IPS-15b (cell line): ENCODE results near the gene ARHGEF26.

Experiments used
- H3K27me3 ChIP-seq: one replicate; pipeline ENCODE4 v1.6.1; 2013; ENCODE audit warnings: low read length; ENCODE audit not compliant: control insufficient read depth, insufficient read depth
- H3K36me3 ChIP-seq: one replicate; pipeline ENCODE4 v1.6.1; 2013; ENCODE audit warnings: low read length; ENCODE audit not compliant: control insufficient read depth, insufficient read depth
- H3K4me1 ChIP-seq: one replicate; pipeline ENCODE4 v1.6.1; 2013; ENCODE audit warnings: mild to moderate bottlenecking, low read length; ENCODE audit not compliant: control insufficient read depth, insufficient read depth
- H3K4me3 ChIP-seq: one replicate; pipeline ENCODE4 v1.5.1; 2013; ENCODE audit warnings: low read depth, low read length
- H3K9ac ChIP-seq: one replicate; pipeline ENCODE4 v1.6.1; 2013; ENCODE audit warnings: low read depth, mild to moderate bottlenecking, low read length
- H3K9me3 ChIP-seq: one replicate; pipeline ENCODE4 v1.6.1; 2013; ENCODE audit warnings: mild to moderate bottlenecking, low read length; ENCODE audit not compliant: control insufficient read depth, insufficient read depth

Gene ARHGEF26

DNA sequence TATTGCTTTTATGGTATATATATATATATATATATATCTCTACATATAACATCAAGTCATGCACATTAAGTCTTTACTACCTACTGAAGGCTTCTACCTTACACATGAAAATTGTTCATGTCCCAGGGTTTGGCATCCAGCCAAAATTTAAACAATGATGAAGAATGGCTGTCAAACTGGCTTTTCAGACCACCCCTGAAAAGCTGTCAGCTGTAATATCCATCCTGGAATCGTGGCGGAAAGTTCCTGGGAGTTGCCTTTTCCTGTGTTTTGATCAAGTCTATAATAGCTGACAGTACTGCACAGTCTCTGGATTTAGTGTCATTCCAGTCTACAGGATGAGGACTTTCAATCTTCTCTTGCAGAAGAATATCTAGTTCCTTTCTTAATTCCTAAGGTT lies 154.8 kb downstream of the ARHGEF26 start:
- no peak overlapping the region for H3K4me3 ChIP-seq
- no peaks in the 10 kb centered on the region for H3K27me3 ChIP-seq
- H3K36me3 ChIP-seq: peaks cover 6% of the 10 kb centered on the region
- no peaks in the 10 kb centered on the region for H3K9me3 ChIP-seq
- no peak overlapping the region for H3K9ac ChIP-seq
- H3K4me1 ChIP-seq: no peaks in the 10 kb centered on the region

DNA sequence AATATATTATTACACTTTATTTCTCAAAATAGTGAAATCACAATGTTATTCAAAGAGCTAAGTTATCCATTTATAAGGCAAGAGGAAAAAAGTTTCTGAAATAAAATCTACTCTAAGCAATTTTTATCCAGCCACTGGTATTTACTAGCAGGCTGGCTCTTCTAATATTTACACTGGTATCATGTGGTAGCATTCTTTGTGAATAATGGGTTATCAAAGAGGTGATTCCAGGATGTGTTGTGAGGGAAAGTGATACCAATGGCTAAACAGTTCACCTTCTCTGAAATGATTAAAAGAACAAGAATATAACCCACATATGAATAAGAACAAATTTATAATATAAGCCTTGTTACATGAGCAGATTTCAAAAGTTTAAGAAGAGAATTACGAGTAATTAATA lies 159.0 kb downstream of the ARHGEF26 start:
- no peaks in the 10 kb centered on the region for H3K4me1 ChIP-seq
- no peaks in the 10 kb centered on the region for H3K27me3 ChIP-seq
- H3K9ac ChIP-seq: no peak overlapping the region
- H3K36me3 ChIP-seq: peaks cover 14% of the 10 kb centered on the region
- no peak overlapping the region for H3K4me3 ChIP-seq
- no peaks in the 10 kb centered on the region for H3K9me3 ChIP-seq

DNA sequence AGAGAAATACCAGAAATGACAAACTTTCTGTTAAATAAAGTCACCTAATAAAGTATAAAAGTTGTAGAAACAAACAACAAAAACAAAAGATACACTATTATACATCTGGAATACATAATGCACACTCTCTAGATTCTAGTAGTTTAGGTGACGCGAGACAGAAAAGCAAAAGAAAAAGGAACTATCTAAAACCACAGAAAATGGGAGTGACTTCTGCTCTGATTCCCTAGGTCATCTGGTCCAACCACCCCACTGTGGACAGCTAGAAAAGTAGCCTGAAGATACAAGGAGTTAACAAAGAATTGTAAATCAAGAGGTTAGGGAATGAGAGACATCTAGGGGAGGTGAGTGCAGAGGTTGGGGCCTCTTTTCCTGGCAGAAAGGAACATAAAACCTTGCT lies 164.0 kb downstream of the ARHGEF26 start:
- no peak overlapping the region for H3K4me3 ChIP-seq
- no peak overlapping the region for H3K9ac ChIP-seq
- H3K27me3 ChIP-seq: no peaks in the 10 kb centered on the region
- H3K36me3 ChIP-seq: peaks cover 14% of the 10 kb centered on the region
- no peaks in the 10 kb centered on the region for H3K4me1 ChIP-seq
- no peaks in the 10 kb centered on the region for H3K9me3 ChIP-seq

DNA sequence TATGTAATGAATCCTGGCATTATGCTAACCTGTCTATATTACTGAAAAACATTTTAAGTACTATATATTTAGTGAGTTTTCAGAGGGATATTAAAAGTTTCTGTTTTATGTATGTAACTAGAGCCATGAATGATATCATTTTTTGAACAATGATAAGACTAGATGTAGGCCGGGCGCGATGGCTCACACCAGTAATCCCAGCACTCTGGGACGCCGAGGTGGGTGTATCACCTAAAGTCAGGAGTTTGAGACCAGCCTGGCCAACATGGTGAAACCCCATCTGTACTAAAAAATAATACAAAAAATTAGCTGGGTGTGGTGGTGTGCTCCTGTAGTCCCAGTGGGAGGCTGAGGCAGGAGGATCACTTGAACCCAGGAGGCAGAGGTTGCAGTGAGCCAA lies 169.0 kb downstream of the ARHGEF26 start:
- no peaks in the 10 kb centered on the region for H3K9me3 ChIP-seq
- no peaks in the 10 kb centered on the region for H3K4me1 ChIP-seq
- no peak overlapping the region for H3K9ac ChIP-seq
- H3K27me3 ChIP-seq: no peaks in the 10 kb centered on the region
- H3K4me3 ChIP-seq: no peak overlapping the region
- peaks cover 8% of the 10 kb centered on the region for H3K36me3 ChIP-seq

DNA sequence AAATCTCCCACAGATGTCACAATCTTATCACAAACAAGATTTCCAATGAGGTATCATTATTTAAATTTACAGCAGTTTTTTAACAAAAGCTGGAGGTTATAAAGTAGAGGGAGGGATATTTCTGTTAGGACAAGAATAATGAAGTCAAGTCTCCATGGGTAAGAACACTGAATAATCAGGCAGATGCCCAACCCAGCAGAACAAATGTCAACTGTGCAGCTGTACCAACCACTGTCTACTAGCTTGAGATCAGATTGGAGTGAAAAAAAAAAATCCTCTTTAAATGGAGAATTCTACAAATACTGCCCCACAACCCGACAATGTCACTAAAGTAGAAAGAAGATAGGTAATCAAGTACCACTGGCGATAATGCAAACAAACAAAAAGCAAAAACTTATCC lies 172.8 kb downstream of the ARHGEF26 start:
- H3K4me3 ChIP-seq: no peak overlapping the region
- no peaks in the 10 kb centered on the region for H3K4me1 ChIP-seq
- H3K36me3 ChIP-seq: peaks cover 9% of the 10 kb centered on the region

DNA sequence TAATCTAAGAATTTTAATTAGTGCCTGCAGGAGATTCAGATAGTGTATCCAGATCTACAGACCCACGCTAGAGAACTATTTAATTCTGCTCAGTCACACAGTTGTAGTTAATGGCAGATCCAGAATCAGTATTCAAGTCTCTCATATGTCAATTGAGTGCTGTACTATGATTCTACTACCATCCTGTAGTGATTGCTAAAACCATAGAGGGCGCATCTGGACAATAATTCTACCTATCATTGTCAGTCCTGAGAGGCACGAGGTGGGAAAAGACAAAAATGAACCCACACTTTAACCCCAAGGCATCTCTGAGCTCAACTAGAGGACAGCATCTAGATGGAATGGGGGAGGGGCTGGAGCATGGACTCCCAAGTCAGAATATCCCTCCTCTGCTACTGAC lies 180.4 kb downstream of the ARHGEF26 start:
- Histone ChIP-seq H3K36me3 (peaks cover 32% of the 10 kb centered on the region), H3K4me3 (no peak overlapping the region), H3K27me3 (no peaks in the 10 kb centered on the region), H3K9me3 (no peaks in the 10 kb centered on the region), H3K9ac (no peak overlapping the region), H3K4me1 (no peaks in the 10 kb centered on the region)

More for the DNA sequence above, 172.8 kb downstream of the ARHGEF26 start:
- Histone ChIP-seq H3K9ac (no peak overlapping the region), H3K27me3 (no peaks in the 10 kb centered on the region), H3K9me3 (no peaks in the 10 kb centered on the region)

DNA sequence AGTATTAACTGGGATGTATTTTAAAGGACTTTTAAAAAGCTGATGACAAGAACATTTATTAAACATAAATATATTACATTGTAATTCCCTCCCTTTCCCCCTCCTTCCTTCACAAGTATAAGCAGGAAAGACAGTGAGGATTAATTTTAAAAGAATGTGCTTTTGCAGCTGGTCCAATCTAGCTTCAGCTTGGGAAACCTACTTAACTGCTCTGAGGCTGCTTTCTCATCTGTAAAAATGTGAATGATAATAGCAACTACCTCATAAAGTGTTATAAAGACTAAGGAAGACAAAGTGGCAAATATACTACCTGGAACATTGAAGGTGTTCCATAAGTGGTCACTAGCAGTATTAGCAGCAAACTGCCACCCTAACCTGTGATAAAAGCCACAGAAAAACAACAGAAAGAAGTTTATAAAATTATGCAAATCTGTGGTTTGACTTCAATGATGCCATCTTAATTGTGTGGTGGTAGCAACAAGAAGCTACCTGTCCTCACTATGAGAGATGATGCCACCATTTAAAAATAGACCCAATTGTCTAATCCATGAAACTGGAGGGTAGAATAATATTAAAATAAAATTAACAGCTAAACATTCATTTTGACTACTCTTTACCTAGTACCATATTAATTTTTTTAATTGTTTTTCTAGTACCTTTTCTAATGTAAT lies 183.1 kb downstream of the ARHGEF26 start:
- H3K4me1 ChIP-seq: no peaks in the 10 kb centered on the region
- H3K9ac ChIP-seq: no peak overlapping the region
- H3K4me3 ChIP-seq: no peak overlapping the region
- no peaks in the 10 kb centered on the region for H3K9me3 ChIP-seq
- peaks cover 29% of the 10 kb centered on the region for H3K36me3 ChIP-seq
- H3K27me3 ChIP-seq: no peaks in the 10 kb centered on the region

DNA sequence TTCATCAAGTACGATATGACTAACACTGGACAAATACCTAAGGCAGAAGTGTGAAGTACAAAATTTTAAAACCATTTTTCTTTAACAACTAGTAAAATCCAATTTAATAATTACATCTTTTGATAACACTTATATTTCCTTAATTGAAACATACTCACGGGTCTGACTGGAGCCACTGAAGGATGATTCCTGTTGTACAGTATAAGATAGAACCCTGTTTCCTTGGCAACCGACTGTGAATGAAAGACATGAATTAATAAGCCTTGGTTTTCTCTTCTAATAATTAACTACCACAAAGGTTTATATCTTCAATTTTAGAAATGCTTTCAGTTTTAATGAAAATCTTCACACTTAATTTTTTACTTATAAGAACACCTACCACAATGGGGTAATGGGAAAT lies 183.7 kb downstream of the ARHGEF26 start:
- H3K4me1 ChIP-seq: no peaks in the 10 kb centered on the region
- H3K9ac ChIP-seq: no peak overlapping the region
- no peaks in the 10 kb centered on the region for H3K9me3 ChIP-seq
- H3K36me3 ChIP-seq: peaks cover 29% of the 10 kb centered on the region
- H3K4me3 ChIP-seq: no peak overlapping the region
- no peaks in the 10 kb centered on the region for H3K27me3 ChIP-seq

DNA sequence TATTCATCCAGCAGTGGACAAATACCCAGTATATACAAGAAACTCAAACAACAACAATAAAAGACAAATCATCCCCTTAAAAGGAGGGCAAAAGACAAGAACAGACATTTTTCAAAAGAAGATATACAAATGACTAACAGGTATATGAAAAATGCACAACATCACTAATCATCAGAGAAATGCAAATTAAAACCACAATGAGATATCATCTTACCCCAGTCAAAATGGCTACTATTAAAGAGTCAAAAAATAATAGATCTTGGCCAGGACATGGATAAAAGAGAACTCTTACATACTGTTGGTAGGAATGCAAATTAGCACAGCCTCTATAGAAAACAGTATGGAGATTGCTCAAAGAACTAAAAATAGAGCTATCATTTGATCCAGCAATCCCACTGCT lies 186.2 kb downstream of the ARHGEF26 start:
- H3K36me3 ChIP-seq: peaks cover 15% of the 10 kb centered on the region
- H3K9me3 ChIP-seq: no peaks in the 10 kb centered on the region
- no peaks in the 10 kb centered on the region for H3K4me1 ChIP-seq
- no peak overlapping the region for H3K9ac ChIP-seq
- H3K4me3 ChIP-seq: no peak overlapping the region
- H3K27me3 ChIP-seq: no peaks in the 10 kb centered on the region
